Sciatic nerve (tissue), 2 donors: Measurements from ENCODE around the gene NTSR1. TPM values are rescaled to one million over a fixed set of nuclear protein-coding genes. Genes with fewer than 3 reads are reported as not detected.
A peak's percentile ranks its signal among the peaks of the same experiment; 100 is the strongest.

Experiments used
- ATAC-seq: fragments of 200-7000 bp; cut with Tn5 transposase; one replicate; pipeline ENCODE4 v1.9.1; 2020; ENCODE audit warnings: mild to moderate bottlenecking, moderate library complexity
- DNase-seq: peaks from one replicate; pipeline ENCODE4 v3.0.0-alpha.2; 2020; ENCODE audit warnings: low spot score
- intact Hi-C: fragments of 100-400 bp; cut with DNase I; formaldehyde crosslinking; loops from one replicate; pipeline ENCODE4 v1.14.2; 2022
- total RNA-seq: library from RNA; stranded (reverse); fragmentation: NEBNext Ultra II Directional; extraction: Animal tissue kit (Norgen Biotek cat#: 25700); gene quantifications from one replicate; pipeline ENCODE4 v1.2.1, GENCODE V29; 2021
- donor health status: DM: no; HTN: no; CAD: no.
- donor health status: DM: no; HTN: no; CAD: no.

The NTSR1 gene
- total RNA-seq, 1 donor from 2014 or later, result 0.09 TPM

DNA sequence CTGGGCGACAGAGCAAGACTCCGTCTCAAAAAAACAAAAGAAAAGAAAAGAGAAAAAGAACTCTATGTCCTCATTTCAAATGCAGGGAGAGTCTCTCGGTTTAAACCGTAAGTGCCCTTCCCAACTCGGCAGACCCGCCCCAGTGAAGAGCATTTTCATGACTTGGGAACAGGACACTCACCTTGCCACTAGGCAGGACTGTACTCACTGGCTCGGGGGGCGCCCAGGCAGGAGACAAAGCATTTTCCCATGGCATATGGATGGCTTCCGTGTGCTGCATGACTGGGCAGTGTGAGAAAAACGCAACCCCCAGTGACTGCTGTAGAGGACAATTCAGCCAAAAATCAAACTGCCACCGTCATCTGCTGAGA, 64.0 kb downstream of the NTSR1 start:
- DNase-seq (no peak), ATAC-seq (no peak)
- intact Hi-C loops, result no loop called here

DNA sequence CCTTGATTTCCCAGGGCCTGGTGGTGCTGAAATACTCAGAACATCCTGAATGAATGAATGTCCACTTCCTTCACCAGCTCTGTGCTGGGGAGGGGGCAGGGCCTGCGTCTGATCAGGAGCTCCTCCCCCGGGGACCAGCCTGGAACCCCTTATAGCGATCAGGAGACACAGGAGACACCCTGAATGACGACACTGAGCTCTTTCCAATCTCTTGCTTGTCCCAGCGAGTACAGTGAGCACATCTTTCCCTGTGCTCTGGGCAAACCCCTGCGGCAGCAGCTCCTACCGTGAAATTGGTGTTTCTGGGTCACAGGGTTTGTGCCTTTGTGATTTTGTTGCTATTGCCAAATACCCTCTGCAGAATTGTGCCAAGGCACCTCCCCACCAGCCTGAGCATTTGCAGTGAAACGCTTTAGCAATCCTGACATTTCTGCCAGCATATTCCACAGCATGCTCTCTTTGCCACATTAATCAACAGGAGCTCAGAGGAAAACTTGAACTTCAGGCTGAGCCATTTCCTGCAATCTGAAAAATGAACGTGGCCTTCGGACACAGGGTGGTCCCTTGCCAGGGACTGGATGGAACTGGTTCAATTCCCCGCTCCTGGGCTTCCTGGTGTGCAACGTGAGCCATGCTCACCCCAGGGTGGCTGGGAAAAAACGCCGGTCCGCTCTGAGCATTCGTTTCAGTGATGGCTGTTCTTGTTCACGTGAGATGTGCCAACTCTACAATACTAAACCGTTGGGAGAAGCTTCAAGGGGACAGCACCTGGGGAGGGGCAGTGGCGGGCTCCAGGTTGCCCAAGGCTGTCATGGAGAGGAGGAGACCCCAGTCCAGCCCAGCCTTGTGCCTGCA, 64.6 kb downstream of the NTSR1 start:
- ATAC-seq (peak; percentile 14), DNase-seq (no peak)
- intact Hi-C loops, result no loop called here

DNA sequence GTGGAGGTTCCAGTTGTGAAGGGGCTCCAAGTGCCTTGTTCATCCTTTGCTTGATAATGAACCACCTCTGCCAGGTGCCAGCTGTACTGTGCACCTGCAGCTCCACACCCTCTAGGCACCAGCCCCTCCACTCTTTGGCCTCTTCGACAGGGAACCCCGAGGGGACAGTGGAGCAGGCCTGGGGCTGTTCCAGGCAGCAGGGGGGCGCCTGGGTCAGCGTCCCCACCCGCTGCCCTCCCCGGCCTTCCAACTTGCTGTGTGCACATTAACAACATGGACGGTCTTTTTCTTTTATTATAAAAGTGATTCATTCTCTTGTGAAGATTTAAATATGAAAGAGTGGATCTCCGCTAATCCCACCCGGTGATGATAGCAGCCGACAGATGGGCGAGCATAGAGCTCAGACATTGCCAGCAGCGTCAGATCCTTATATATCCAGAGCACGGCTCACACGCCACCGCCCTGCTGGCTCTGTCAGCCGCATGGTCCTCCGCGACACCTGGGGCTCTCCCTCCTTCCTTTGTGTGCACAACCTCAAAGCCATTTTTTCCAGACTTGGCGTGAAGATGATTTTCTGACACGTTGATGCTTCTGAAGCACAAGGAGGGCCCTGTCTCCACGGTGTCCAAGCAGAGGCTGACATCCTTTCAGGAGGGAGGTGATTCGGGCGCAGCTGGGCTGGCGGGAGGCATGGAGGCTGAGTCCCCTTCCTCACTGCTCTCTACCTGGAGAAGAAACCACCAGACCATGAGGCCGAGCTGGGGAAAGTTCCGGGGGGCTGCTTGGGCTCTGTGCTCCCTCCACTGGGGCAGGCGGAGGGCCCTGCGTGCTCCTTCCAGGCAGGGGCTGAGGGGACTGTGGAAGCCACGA, 65.4 kb downstream of the NTSR1 start:
- intact Hi-C loops, result no loop called here
- ATAC-seq (no peak), DNase-seq (no peak)

- DNase-seq (no peak), ATAC-seq (no peak)
- intact Hi-C loops, result no loop called here
Observed at GRCh38 chr20:62774762-62775161, 66.1 kb downstream of the NTSR1 start.

- intact Hi-C loops, result no loop called here
- DNase-seq, result no peak
- ATAC-seq, result no peak
Observed at GRCh38 chr20:62775206-62775605, 66.6 kb downstream of the NTSR1 start.

DNA sequence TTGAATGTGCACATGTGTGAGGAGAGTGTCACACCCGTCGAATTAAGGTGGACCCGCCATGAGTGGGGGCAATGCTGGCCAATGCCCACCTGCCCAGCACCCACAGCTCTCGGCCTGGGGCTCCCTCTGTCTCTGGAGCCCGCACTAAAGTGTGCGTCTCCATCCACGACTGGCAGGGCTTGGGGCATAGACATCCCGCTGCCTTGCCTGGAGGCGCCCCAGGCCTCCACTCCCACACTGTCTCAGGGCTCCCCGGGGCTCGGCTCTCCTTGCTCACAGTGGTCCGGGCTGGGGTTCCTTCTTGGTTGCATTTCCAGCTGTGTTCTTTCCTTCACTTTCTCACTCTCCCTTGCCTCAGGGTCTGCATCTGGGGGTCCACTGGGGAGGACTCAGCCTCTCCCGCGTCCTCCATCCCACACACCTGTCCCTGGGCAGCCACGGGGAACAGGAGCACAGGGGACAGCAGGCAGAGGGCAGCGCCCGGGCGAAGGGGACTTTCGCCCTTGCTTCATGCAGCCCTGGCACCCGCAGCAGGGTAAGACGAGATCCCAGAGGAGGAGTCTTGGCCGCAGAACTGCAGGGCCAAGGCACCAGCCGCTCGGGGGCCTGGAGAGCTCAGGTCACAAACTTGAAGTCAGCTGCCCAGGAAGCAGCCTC, 67.5 kb downstream of the NTSR1 start:
- intact Hi-C loops, result no loop called here

GRCh38 chr20:62776692-62777527, 68.3 kb downstream of the NTSR1 start:
- intact Hi-C loops, result no loop called here
- ATAC-seq (no peak), DNase-seq (no peak)

More for the DNA sequence above, 67.5 kb downstream of the NTSR1 start:
- DNase-seq, result no peak
- no peak for ATAC-seq

DNA sequence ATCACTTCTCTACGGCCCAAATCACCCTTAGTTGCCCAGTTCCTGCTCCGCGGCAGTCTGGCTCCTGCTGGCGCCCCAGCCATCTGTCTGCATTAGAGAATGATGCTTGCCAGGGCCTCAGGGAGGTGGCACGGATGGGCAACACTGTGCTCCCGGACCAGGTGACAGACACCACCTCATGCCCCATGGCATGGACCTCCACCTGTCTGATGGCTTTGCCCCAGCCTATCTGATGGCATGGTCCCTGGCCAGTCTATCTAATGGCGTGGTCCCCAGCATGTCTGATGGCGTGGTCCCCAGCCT, 68.8 kb downstream of the NTSR1 start:
- ATAC-seq, result no peak
- DNase-seq, result no peak

GRCh38 chr20:62778058-62778457, 69.4 kb downstream of the NTSR1 start:
- no peak for DNase-seq
- no peak for ATAC-seq
- intact Hi-C loops, result no loop called here

More for the DNA sequence above, 68.8 kb downstream of the NTSR1 start:
- intact Hi-C loops, result no loop called here

GRCh38 chr20:62778601-62779416, 70.2 kb downstream of the NTSR1 start:
- ATAC-seq (no peak), DNase-seq (no peak)
- intact Hi-C loops, result no loop called here

- ATAC-seq, result no peak
- DNase-seq, result no peak
- intact Hi-C loops, result no loop called here
Observed at GRCh38 chr20:62779417-62779685, 70.7 kb downstream of the NTSR1 start.

- intact Hi-C loops, result no loop called here
- DNase-seq, result no peak
- ATAC-seq, result no peak
Observed at GRCh38 chr20:62780204-62780603, 71.6 kb downstream of the NTSR1 start.

- DNase-seq (no peak), ATAC-seq (no peak)
- intact Hi-C loops, result no loop called here
Observed at GRCh38 chr20:62780696-62781095, 72.1 kb downstream of the NTSR1 start.

DNA sequence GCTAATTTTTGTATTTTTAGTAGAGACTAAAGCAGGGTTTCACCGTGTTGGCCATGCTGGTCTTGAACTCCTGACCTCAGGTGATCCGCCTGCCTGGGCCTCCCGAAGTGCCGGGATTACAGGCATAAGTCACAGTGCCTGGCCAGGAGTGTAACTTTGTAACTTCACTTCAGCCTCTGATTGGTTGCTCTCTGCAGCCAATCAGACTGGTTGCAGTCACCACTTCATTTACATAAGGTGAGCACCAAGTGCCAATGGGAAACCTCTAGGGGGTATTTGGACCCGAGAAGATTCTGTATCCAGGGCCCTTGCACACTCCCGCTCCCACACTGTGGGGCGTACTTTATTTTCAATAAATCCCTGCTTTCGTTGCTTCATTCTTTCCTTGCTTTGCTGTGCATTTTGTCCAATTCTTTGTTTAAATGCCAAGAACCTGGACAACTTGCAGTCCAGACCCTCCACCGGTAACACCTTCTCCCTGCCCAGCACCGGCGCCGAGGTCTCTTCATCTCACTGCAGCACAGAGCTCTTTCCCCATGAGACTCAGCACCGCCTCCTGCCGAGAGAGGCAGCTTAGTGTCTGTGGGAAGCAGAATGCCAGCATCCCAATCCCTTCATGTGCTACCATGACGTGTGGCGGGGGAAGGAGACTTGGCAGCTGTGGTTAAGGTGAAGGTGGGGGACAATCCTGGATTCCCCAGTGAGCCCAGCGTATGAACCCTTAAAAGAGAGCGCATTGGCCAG, 73.7 kb downstream of the NTSR1 start:
- intact Hi-C loops, result no loop called here
- ATAC-seq (no peak), DNase-seq (no peak)

- intact Hi-C loops, result no loop called here
- no peak for DNase-seq
- ATAC-seq, result no peak
Observed at GRCh38 chr20:62782893-62783278, 74.2 kb downstream of the NTSR1 start.

DNA sequence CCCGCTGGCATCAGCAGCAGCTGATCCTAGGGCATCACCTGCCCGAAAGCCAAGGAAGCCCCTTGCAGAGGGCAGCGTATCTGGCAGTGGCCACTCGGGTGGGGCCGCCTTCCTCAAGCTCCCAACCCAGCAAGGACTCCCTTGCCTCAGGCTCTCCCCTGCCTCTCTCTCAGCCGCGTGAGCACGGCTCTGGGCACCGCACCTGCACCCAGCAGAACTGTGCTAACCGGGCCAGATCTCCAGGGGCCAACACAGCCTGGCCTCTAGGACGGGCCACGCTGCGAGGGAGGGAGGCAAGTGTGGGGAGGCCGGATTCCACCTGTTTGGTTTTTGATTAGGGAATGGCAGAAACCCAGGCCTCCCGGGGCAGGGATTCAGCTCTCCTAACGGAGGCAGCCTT, 75.9 kb downstream of the NTSR1 start:
- ATAC-seq, result no peak
- DNase-seq, result no peak
- intact Hi-C loops, result no loop called here

DNA sequence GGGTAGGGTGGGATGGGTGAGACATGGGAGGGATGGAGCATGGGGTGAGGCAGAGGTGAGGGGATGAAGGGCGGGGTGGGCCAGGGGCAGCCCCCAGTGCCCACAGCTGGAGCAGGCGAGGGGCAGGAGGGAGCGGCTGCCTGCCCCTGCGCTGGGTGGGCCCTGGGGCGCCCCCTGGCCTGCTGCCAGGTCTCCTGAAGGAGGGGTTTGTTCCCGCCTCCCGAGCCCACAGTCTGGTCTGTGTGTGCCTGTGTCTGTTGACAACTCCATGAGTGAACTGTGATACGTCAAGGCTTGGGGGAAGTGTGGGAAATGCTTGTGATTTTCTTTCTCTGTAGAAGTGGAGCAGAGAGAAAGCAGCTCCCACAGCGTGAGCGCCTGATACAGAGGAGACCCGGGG, 76.8 kb downstream of the NTSR1 start:
- intact Hi-C loops, result loop anchor here (5.0 kb wide), 1 partner anchor 283 kb away; no protein-coding TSS in a partner anchor

DNA sequence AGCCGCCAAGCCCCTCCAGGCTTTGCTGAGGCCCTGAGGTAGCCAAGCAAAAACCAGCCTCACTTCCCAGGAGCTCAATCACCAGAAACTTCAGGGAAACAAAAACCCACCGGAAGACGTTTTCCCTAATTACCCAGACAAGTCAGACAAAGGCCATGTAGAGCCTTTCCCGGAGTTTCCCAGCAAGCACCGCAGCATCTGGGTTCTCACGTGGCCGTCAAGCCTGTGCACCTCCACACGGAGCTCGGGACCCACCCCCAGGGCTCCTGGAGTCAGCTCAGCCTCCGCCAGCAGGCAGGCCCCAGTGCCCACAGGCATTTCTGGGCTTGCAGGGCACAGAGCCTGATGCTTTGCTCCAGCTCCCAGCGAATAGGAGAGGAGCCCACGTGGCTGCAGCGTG, 77.5 kb downstream of the NTSR1 start:
- no peak for DNase-seq
- ATAC-seq, result no peak
- intact Hi-C loops, result loop anchor here (5.0 kb wide), 1 partner anchor 284 kb away; no protein-coding TSS in a partner anchor

More for the DNA sequence above, 76.8 kb downstream of the NTSR1 start:
- no peak for ATAC-seq
- DNase-seq, result no peak
